PFSK-1 (cell line): ENCODE measurements around the gene NES.
A peak's percentile ranks its signal among the peaks of the same experiment; 100 is the strongest.

Experiments used
- FOXP2 ChIP-seq: optimal IDR thresholded peaks from 2 replicates; pipeline ENCODE3; 2011; ENCODE audit warnings: borderline replicate concordance, control low read depth, inconsistent platforms; ENCODE audit not compliant: insufficient read depth; ENCODE audit errors: extremely low read length, extremely low read depth
- POLR2AphosphoS5 ChIP-seq: IDR thresholded peaks from 2 replicates; pipeline ENCODE4 v1.6.1; 2012; ENCODE audit warnings: low read depth, mild to moderate bottlenecking, control low read depth, low read length, moderate library complexity
- REST ChIP-seq, 2 experiments: IDR thresholded peaks; 2 replicates each; pipeline versions ENCODE4 v1.6.1 to v1.8.0; 2011 to 2012; ENCODE audit warnings: low read depth in 2 of 2, low read length in 2 of 2, control low read depth in 1 of 2, inconsistent platforms in 1 of 2, mild to moderate bottlenecking in 1 of 2, moderate library complexity in 1 of 2; ENCODE audit not compliant: insufficient read depth in 1 of 2
- SIN3A ChIP-seq: IDR thresholded peaks from 2 replicates; pipeline ENCODE4 v1.6.1; 2012; ENCODE audit warnings: mild to moderate bottlenecking, low read length, moderate library complexity, borderline replicate concordance; ENCODE audit not compliant: insufficient read depth
- TAF1 ChIP-seq: IDR thresholded peaks from 2 replicates; pipeline ENCODE4 v1.6.1; 2012; ENCODE audit warnings: low read length, control low read depth, borderline replicate concordance; ENCODE audit not compliant: insufficient read depth

Gene NES

GRCh38 chr1:156667968-156668709 is 9.1 kb downstream of the NES start:
- TF ChIP-seq REST (IDR thresholded peaks at IDR 0.05; ENCODE audit: insufficient read depth in 1 of 2, low read depth in 2 of 2, low read length in 2 of 2) (no peak), POLR2AphosphoS5 (0 out of 2 replicates have a peak, but pooled peaks have one; percentile 20), SIN3A (peak; percentile 6; the same call in 1 of the 2 replicates), FOXP2 (no peak), TAF1 (no peak)

GRCh38 chr1:156667610-156667967 is 9.6 kb downstream of the NES start:
- no peak for TF ChIP-seq SIN3A
- TF ChIP-seq TAF1: no peak
- no peak for TF ChIP-seq FOXP2
- no peak for TF ChIP-seq REST (IDR thresholded peaks at IDR 0.05; ENCODE audit: insufficient read depth in 1 of 2, low read depth in 2 of 2, low read length in 2 of 2)
- TF ChIP-seq POLR2AphosphoS5: no peak

GRCh38 chr1:156666862-156667609 is 10.2 kb downstream of the NES start:
- TF ChIP-seq SIN3A (no peak), POLR2AphosphoS5 (no peak), TAF1 (no peak), REST (IDR thresholded peaks at IDR 0.05; ENCODE audit: insufficient read depth in 1 of 2, low read depth in 2 of 2, low read length in 2 of 2) (no peak), FOXP2 (no peak)

GRCh38 chr1:156665539-156665938 is 11.7 kb downstream of the NES start:
- no peak for TF ChIP-seq TAF1
- no peak for TF ChIP-seq FOXP2
- TF ChIP-seq REST (IDR thresholded peaks at IDR 0.05; ENCODE audit: insufficient read depth in 1 of 2, low read depth in 2 of 2, low read length in 2 of 2): no peak
- no peak for TF ChIP-seq SIN3A
- TF ChIP-seq POLR2AphosphoS5: no peak
